Body of pancreas (tissue), 4 donors: ENCODE measurements around the gene DOCK3. TPM values are rescaled to one million over a fixed set of nuclear protein-coding genes. Genes with fewer than 3 reads are reported as not detected.

Source experiments
- ATAC-seq: fragments of 150-250 bp; one replicate; pipeline ENCODE4 v1.9.1; 2016
- DNase-seq, 4 donors: peaks; one replicate each; pipeline ENCODE4 v3.0.0-alpha.2; 2019
- H3K27ac ChIP-seq, 4 donors: fragments of 200-600 bp; sonication (generic); 1 replicate in 3 of 4; 2 replicates in 1 of 4; pipeline versions ENCODE4 v1.5.1 to v1.6.1; 2016 to 2019; ENCODE audit warnings: mild to moderate bottlenecking in 1 of 4, mixed read lengths in 1 of 4, moderate library complexity in 1 of 4
- H3K27me3 ChIP-seq, 2 donors: fragments of 200-600 bp; sonication (generic); one replicate each; pipeline ENCODE4 v1.6.0; 2016; ENCODE audit warnings: mild to moderate bottlenecking in 1 of 2
- H3K36me3 ChIP-seq, 2 donors: fragments of 200-600 bp; sonication (generic); replicated peaks in 1 of 2; 2 replicates each; pipeline ENCODE4 v1.5.1; 2016; ENCODE audit warnings: low read depth in 2 of 2; ENCODE audit not compliant: insufficient read depth in 1 of 2
- H3K4me1 ChIP-seq: fragments of 200-600 bp; sonication (generic); one replicate; pipeline ENCODE4 v1.6.0; 2016
- H3K4me3 ChIP-seq, 2 donors: fragments of 200-600 bp; sonication (generic); 1 replicate in 1 of 2; 2 replicates in 1 of 2; pipeline ENCODE4 v1.5.1; 2016 to 2019
- H3K9me3 ChIP-seq, 3 donors: fragments of 200-600 bp; sonication (generic); 1 replicate in 2 of 3; 2 replicates in 1 of 3; pipeline ENCODE4 v1.5.1; 2016
- CTCF ChIP-seq, 7 experiments: fragments of 450-650 bp in 4 of 7; fragments of 200-600 bp in 3 of 7; sonication (generic) in 3 of 7; IDR thresholded peaks; one replicate each; pipeline ENCODE4 v1.5.1; 2016 to 2019; ENCODE audit warnings: antibody characterized with exemption in 7 of 7
- POLR2A ChIP-seq, 3 donors: fragments of 450-650 bp; IDR thresholded peaks; one replicate each; pipeline ENCODE4 v1.6.1; 2016; ENCODE audit warnings: antibody characterized with exemption in 3 of 3, mild to moderate bottlenecking in 2 of 3
- WGBS, 2 donors: methylation state at CpG; one replicate each; pipeline ENCODE4 v1.1.5; 2017; 5-methylcytosine and 5-hydroxymethylcytosine counted together
- intact Hi-C: fragments of 100-400 bp; cut with DNase I; formaldehyde crosslinking; loops from one replicate; pipeline ENCODE4 v1.15.1; 2023
- total RNA-seq, 2 donors: library from RNA; depleted of rRNA; stranded (reverse); fragments of >200 nt; gene quantifications; one replicate each; pipeline ENCODE4 v1.1.0, GENCODE V29; 2016

The DOCK3 gene
- total RNA-seq, 2 donors from 2014 or later: 0.52 TPM; not detected in 1

GRCh38 chr3:51271172-51271571 lies 596.4 kb downstream of the DOCK3 start:
- intact Hi-C loops: no loop called here
- ATAC-seq: no peak
- WGBS, 2 donors: 76 to 88% methylated on average over 1 of the region's 1 CpG

GRCh38 chr3:51274052-51274451 lies 599.3 kb downstream of the DOCK3 start:
- Histone ChIP-seq H3K4me3 (no peak overlapping the region), H3K36me3 (no peaks in the 10 kb centered on the region), H3K9me3 (no peaks in the 10 kb centered on the region), H3K27me3 (no peaks in the 10 kb centered on the region), H3K27ac (no peak overlapping the region), H3K4me1 (no peaks in the 10 kb centered on the region)
- 44 to 47% methylated on average over 2 of the region's 2 CpGs for WGBS, 2 donors
- intact Hi-C loops: no loop called here
- TF ChIP-seq CTCF (IDR thresholded peaks at IDR 0.05) (no peak), POLR2A (IDR thresholded peaks at IDR 0.05) (no peak)
- DNase-seq (no peak), ATAC-seq (no peak)

More at GRCh38 chr3:51271172-51271571, 596.4 kb downstream of the DOCK3 start:
- Histone ChIP-seq H3K9me3 (no peaks in the 10 kb centered on the region), H3K36me3 (no peaks in the 10 kb centered on the region), H3K4me1 (no peaks in the 10 kb centered on the region), H3K27ac (no peak overlapping the region), H3K27me3 (no peaks in the 10 kb centered on the region), H3K4me3 (no peak overlapping the region)
- TF ChIP-seq POLR2A (IDR thresholded peaks at IDR 0.05) (no peak), CTCF (IDR thresholded peaks at IDR 0.05) (no peak)
- DNase-seq: no peak

GRCh38 chr3:51275111-51275805 lies 600.5 kb downstream of the DOCK3 start:
- 27 to 41% methylated on average over 5 of the region's 5 CpGs for WGBS, 2 donors
- intact Hi-C loops: no loop called here
- ATAC-seq (no peak), DNase-seq (no peak)
- Histone ChIP-seq H3K4me1 (no peaks in the 10 kb centered on the region), H3K9me3 (no peaks in the 10 kb centered on the region), H3K27ac (no peak overlapping the region), H3K4me3 (no peak overlapping the region), H3K36me3 (no peaks in the 10 kb centered on the region), H3K27me3 (no peaks in the 10 kb centered on the region)
- TF ChIP-seq POLR2A (IDR thresholded peaks at IDR 0.05) (no peak), CTCF (IDR thresholded peaks at IDR 0.05) (no peak)

DNA sequence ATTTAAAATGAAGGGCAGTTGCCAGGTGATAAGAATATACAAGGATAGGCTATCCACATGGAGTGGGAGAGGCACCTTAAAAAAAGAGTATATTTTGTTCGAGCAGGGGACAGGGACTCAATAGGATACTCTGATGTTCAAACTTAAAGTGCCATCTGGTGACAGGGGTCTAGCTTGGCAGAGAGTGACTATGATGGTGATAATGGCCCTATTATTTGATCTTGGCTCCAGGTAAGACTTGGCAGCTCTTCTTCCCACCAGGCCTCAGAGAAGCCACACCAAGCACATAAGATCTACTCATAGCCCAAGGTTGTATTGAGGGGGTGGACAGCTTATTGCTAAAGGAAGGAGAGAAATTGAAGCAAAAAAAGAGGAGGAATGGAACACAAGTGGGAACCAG lies 601.3 kb downstream of the DOCK3 start:
- Histone ChIP-seq H3K4me3 (no peak overlapping the region), H3K27ac (no peak overlapping the region), H3K27me3 (no peaks in the 10 kb centered on the region), H3K36me3 (no peaks in the 10 kb centered on the region), H3K4me1 (no peaks in the 10 kb centered on the region), H3K9me3 (no peaks in the 10 kb centered on the region)
- DNase-seq: no peak
- ATAC-seq: no peak
- TF ChIP-seq POLR2A (IDR thresholded peaks at IDR 0.05) (no peak), CTCF (IDR thresholded peaks at IDR 0.05) (no peak)
- WGBS, 2 donors: 59 to 76% methylated on average over 1 of the region's 1 CpG
- intact Hi-C loops: no loop called here

DNA sequence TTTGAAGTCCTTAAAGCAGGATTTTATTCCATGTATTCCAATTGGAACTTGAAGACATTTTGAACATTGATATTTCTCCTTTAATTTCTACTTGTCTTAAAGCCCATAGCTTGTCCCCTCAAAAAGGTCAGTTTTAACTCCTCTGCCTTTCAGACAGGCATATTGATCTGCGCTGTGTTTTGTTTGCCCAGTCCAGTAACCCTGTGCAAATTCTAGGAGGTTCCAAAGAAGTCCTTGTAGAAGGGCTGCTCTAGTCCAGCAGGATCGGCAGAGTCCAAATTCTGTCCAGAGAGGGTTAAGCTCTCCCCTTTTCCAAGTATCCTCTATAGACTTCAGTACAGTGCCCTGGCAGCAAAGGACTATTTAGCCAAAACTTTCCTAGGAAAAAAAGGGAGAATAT lies 604.7 kb downstream of the DOCK3 start:
- no peaks in the 10 kb centered on the region for H3K36me3 ChIP-seq
- intact Hi-C loops: no loop called here
- no peaks in the 10 kb centered on the region for H3K9me3 ChIP-seq
- 57 to 69% methylated on average over 2 of the region's 2 CpGs for WGBS, 2 donors
- no peak for TF ChIP-seq POLR2A (IDR thresholded peaks at IDR 0.05)
- no peak for TF ChIP-seq CTCF (IDR thresholded peaks at IDR 0.05)
- no peaks in the 10 kb centered on the region for H3K4me1 ChIP-seq
- DNase-seq (no peak), ATAC-seq (no peak)
- no peak overlapping the region for H3K4me3 ChIP-seq
- no peaks in the 10 kb centered on the region for H3K27me3 ChIP-seq
- H3K27ac ChIP-seq: no peak overlapping the region
